Left lung (tissue), 10 donors: ENCODE results near the gene KANK3. TPM values are rescaled to one million over a fixed set of nuclear protein-coding genes. Genes with fewer than 3 reads are reported as not detected.
"Not testable (repeated sequence)": the region's sequence is repeated elsewhere in the genome, so short reads cannot be mapped to it uniquely, and the experiment has no call there.

ENCODE experiments used
- ATAC-seq: fragments of 200-7000 bp; cut with Tn5 transposase; one replicate; pipeline ENCODE4 v1.9.1; 2020; ENCODE audit warnings: moderate library complexity
- DNase-seq, 4 donors: peaks; one replicate each; pipeline ENCODE4 v3.0.0-alpha.2; 2013 to 2020
- H3K27ac ChIP-seq, 2 donors: fragments of 200-600 bp; sonication (generic) in 1 of 2; one replicate each; pipeline versions ENCODE4 v1.5.0 to v1.8.0; 2020 to 2021
- H3K27me3 ChIP-seq, 2 donors: fragments of 200-600 bp; sonication (generic) in 1 of 2; one replicate each; pipeline versions ENCODE4 v1.5.0 to v1.8.0; 2020 to 2021
- H3K36me3 ChIP-seq, 2 donors: fragments of 200-600 bp; sonication (generic) in 1 of 2; one replicate each; pipeline versions ENCODE4 v1.5.0 to v1.8.0; 2020 to 2021
- H3K4me1 ChIP-seq, 2 donors: fragments of 200-600 bp; one replicate each; pipeline ENCODE4 v1.8.0; 2021
- H3K4me3 ChIP-seq, 2 donors: fragments of 200-600 bp; sonication (generic) in 1 of 2; one replicate each; pipeline versions ENCODE4 v1.5.0 to v1.8.0; 2020 to 2021; ENCODE audit warnings: mild to moderate bottlenecking in 1 of 2
- H3K9me3 ChIP-seq, 2 donors: fragments of 200-600 bp; sonication (generic) in 1 of 2; one replicate each; pipeline versions ENCODE4 v1.5.0 to v1.8.0; 2020 to 2021
- intact Hi-C, 2 donors: fragments of 100-400 bp; cut with DNase I; formaldehyde crosslinking; loops; one replicate each; pipeline versions ENCODE4 v1.11.2 to v1.14.2; 2022
- polyA plus RNA-seq, 6 donors: library from polyadenylated mRNA; unstranded; fragments of 120-200 nt; gene quantifications; one replicate each; pipeline ENCODE4 v1.2.1, GENCODE V29; 2013; ENCODE audit not compliant: insufficient read length in 6 of 6
- total RNA-seq, 2 donors: library from RNA; stranded (reverse); fragmentation: NEBNext Ultra II Directional; extraction: Animal tissue kit (Norgen Biotek cat#: 25700); gene quantifications; one replicate each; pipeline ENCODE4 v1.2.1, GENCODE V29; 2021
- TF ChIP-seq, protein P1 (sequence below), 2 donors: fragments of 200-600 bp; sonication (generic) in 1 of 2; IDR thresholded peaks; one replicate each; pipeline versions ENCODE4 v1.5.0 to v1.8.0; 2021; ENCODE audit warnings: antibody characterized with exemption in 2 of 2
- donor health status: DM: no; HTN: yes; CAD: no.
- donor health status: DM: no; HTN: no; CAD: no.

The KANK3 gene
- total and polyA plus RNA-seq, 8 donors, result 14.4 to 29.0 (median 15.5) TPM

DNA sequence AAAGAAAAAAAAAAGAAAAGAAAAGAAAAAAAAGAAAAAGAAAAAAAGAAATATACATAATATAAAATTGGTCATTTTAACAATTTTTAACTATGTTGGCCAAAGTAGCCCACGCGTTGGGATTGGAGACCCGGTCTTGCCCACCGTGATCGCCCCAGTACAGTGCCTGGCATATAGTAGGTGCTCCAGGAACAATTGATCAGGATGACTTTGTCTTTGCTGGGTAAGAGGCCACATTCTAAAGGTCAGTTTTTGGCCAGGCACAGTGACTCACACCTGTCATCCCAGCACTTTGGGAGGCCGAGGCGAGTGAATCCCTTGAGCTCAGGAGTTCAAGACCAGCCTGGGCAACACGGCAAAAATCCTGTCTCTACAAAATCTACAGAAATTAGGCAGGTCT lies 17.1 kb upstream of the KANK3 start:
- TF ChIP-seq, protein P1, sequence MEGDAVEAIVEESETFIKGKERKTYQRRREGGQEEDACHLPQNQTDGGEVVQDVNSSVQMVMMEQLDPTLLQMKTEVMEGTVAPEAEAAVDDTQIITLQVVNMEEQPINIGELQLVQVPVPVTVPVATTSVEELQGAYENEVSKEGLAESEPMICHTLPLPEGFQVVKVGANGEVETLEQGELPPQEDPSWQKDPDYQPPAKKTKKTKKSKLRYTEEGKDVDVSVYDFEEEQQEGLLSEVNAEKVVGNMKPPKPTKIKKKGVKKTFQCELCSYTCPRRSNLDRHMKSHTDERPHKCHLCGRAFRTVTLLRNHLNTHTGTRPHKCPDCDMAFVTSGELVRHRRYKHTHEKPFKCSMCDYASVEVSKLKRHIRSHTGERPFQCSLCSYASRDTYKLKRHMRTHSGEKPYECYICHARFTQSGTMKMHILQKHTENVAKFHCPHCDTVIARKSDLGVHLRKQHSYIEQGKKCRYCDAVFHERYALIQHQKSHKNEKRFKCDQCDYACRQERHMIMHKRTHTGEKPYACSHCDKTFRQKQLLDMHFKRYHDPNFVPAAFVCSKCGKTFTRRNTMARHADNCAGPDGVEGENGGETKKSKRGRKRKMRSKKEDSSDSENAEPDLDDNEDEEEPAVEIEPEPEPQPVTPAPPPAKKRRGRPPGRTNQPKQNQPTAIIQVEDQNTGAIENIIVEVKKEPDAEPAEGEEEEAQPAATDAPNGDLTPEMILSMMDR (IDR thresholded peaks at IDR 0.05), result no peak
- Histone ChIP-seq H3K27ac (no peak overlapping the region), H3K36me3 (no peaks in the 10 kb centered on the region), H3K9me3 (no peaks in the 10 kb centered on the region), H3K27me3 (peaks cover 0 to 34% of the 10 kb centered on the region in 2 donors), H3K4me3 (no peak overlapping the region), H3K4me1 (peaks cover 26 to 66% of the 10 kb centered on the region in 2 donors)
- DNase-seq (peak in 1 of 4 donors; percentile 5), ATAC-seq (no peak)
- intact Hi-C loops, result no loop called here

GRCh38 chr19:8358948-8359347 lies 15.9 kb upstream of the KANK3 start:
- intact Hi-C loops, result loop anchor here in 1 of 2 donors (5.0 kb wide), 1 partner anchor 143 kb away; the partner anchor contains the start of gene PRAM1
- H3K4me3 ChIP-seq, result no peak overlapping the region
- peaks cover 22 to 67% of the 10 kb centered on the region in 2 donors for H3K4me1 ChIP-seq

DNA sequence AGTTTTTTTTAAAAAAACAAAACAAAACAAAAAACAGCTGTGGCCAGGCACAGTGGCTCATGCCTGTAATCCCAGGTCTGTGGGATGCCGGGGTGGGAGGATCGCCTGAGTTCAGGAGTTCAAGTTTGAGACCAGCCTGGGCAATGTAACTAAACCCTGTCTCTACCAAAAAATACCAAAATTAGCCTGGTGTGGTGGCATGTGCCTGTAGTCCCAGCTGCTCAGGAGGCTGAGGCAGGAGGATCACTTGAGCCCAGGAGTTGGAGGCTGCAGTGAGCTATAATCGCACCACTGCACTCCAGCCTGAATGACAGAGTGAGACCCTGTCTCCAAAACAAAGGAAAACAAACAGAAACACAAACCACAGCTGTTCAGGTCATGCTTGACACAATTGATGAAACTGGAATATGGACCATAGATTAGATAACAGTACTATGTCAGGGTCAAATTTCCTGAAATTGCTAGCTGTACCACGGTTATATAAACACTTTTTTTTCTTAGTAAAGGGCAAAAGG lies 14.0 kb upstream of the KANK3 start:
- no peaks in the 10 kb centered on the region for H3K36me3 ChIP-seq
- TF ChIP-seq, protein P1 (IDR thresholded peaks at IDR 0.05), result no peak
- no peak overlapping the region for H3K4me3 ChIP-seq
- DNase-seq, result peak in 1 of 4 donors; percentile 13
- H3K4me1 ChIP-seq, result peaks cover 11 to 65% of the 10 kb centered on the region in 2 donors
- H3K27ac ChIP-seq, result no peak overlapping the region
- H3K27me3 ChIP-seq, result peaks cover 0 to 14% of the 10 kb centered on the region in 2 donors
- intact Hi-C loops, result loop anchor here in 1 of 2 donors (5.0 kb wide), 1 partner anchor 145 kb away; the partner anchor contains the start of gene PRAM1
- ATAC-seq, result no peak
- no peaks in the 10 kb centered on the region for H3K9me3 ChIP-seq

More at GRCh38 chr19:8358948-8359347, 15.9 kb upstream of the KANK3 start:
- Histone ChIP-seq H3K36me3 (no peaks in the 10 kb centered on the region), H3K27me3 (peaks cover 0 to 21% of the 10 kb centered on the region in 2 donors), H3K27ac (no peak overlapping the region), H3K9me3 (no peaks in the 10 kb centered on the region)
- TF ChIP-seq, protein P1 (IDR thresholded peaks at IDR 0.05), result no peak
- no peak for ATAC-seq
- peak in 1 of 4 donors; percentile 2 for DNase-seq

DNA sequence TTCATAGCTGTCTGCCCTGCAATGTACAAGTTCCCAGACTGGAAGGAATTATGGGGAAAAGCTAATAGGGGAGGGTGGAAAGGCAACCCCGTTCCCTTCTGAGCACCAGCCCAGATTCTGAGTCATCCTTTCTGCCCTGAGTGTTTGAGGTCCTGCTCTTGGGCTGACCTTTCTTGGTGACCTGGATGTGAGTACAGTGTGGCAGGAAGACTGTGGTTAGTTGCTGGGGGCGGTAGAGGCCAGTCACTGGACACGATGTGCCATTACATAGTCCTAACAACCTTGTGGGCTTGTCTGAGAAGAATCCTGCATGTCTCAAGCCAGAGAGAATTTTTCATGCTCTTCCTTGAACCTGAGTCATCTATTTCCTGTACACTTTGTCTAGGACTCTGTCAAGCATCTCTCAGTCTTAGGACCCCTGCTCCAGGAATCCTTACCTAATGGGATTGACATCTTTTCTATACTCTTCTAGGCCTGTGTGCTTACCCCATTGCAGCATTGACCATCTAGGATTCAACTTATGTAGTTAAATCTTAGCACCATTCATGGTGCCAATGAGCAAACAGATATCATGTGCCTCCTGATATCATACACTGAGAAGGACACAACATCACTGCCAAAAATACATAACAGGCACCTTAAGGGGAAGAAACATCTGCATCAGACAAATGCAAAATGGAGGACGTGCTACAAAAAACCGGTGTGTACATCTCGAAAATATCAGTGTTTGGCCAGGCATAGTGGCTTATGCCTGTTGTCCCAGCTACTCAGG lies 12.8 kb upstream of the KANK3 start:
- TF ChIP-seq, protein P1 (IDR thresholded peaks at IDR 0.05), result no peak
- ATAC-seq (peak; percentile 82), DNase-seq (peak in 1 of 4 donors; percentile 70)
- H3K36me3 ChIP-seq, result no peaks in the 10 kb centered on the region
- H3K27ac ChIP-seq, result peak overlapping the region in 1 of 2 donors; percentile 26
- H3K27me3 ChIP-seq, result peaks cover 0 to 10% of the 10 kb centered on the region in 2 donors
- no peak overlapping the region for H3K4me3 ChIP-seq
- intact Hi-C loops, result loop anchor here in 1 of 2 donors (5.0 kb wide), 1 partner anchor 146 kb away; the partner anchor contains the start of gene PRAM1
- peaks cover 6 to 52% of the 10 kb centered on the region in 2 donors for H3K4me1 ChIP-seq
- H3K9me3 ChIP-seq, result no peaks in the 10 kb centered on the region

DNA sequence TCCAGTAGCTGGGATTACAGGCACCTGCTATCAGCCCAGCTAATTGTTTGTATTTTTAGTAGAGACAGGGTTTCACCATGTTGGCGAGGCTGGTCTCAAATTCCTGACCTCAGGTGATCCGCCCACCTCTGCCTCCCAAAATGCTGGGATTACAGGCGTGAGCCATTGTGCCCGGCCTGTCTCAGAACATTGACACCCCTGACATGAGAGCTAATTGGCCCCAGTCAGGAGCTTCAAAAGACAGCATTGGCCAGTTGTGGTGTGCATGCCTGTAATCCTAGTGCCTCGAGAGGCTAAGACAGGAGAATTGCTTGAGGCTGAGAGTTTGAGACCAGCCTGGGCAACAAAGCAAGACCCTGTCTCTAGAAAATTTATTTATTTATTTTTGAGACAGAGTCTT lies 9.8 kb upstream of the KANK3 start:
- not testable (repeated sequence) for H3K9me3 ChIP-seq, DNase-seq, ATAC-seq, H3K36me3 ChIP-seq, H3K27ac ChIP-seq, H3K4me3 ChIP-seq
- intact Hi-C loops, result loop anchor here in 1 of 2 donors (5.0 kb wide), 1 partner anchor 49 kb away; no protein-coding TSS in a partner anchor
- H3K4me1 ChIP-seq, result peaks cover 6 to 52% of the 10 kb centered on the region in 2 donors
- H3K27me3 ChIP-seq, result peaks cover 0 to 10% of the 10 kb centered on the region in 2 donors
